DOHH2 (cell line): ENCODE results near the gene KIF7.

ENCODE experiments used
- H3F3A ChIP-seq: fragments of 200-600 bp; sonication (generic), shearing (Covaris generic); 2 replicates; pipeline ENCODE4 v1.6.0; 2016; ENCODE audit warnings: antibody characterized with exemption, mild to moderate bottlenecking; ENCODE audit not compliant: control insufficient read depth, insufficient read depth
- H3K27ac ChIP-seq: fragments of 200-600 bp; sonication (generic); 2 replicates; pipeline ENCODE4 v1.5.1; 2014; ENCODE audit warnings: low read depth, mild to moderate bottlenecking, low read length, moderate library complexity
- H3K27me3 ChIP-seq: fragments of 200-600 bp; sonication (generic); 2 replicates; pipeline ENCODE4 v1.6.1; 2014; ENCODE audit warnings: mild to moderate bottlenecking, low read length, mixed read lengths; ENCODE audit not compliant: control insufficient read depth
- H3K36me3 ChIP-seq: fragments of 200-600 bp; sonication (generic); 2 replicates; pipeline ENCODE4 v1.6.1; 2014; ENCODE audit warnings: mild to moderate bottlenecking, low read length, moderate library complexity, mixed read lengths; ENCODE audit not compliant: control insufficient read depth
- H3K4me1 ChIP-seq: fragments of 200-600 bp; sonication (generic); 2 replicates; pipeline ENCODE4 v1.6.1; 2014; ENCODE audit warnings: mild to moderate bottlenecking, low read length, mixed read lengths; ENCODE audit not compliant: control insufficient read depth
- H3K4me2 ChIP-seq: fragments of 200-600 bp; sonication (generic); 2 replicates; pipeline ENCODE4 v1.6.0; 2014; ENCODE audit warnings: mild to moderate bottlenecking, low read length, moderate library complexity
- H3K4me3 ChIP-seq: fragments of 200-600 bp; sonication (generic); 2 replicates; pipeline ENCODE4 v1.5.1; 2014; ENCODE audit warnings: mild to moderate bottlenecking, low read length, mixed read lengths
- H3K79me2 ChIP-seq: fragments of 200-600 bp; sonication (generic); 2 replicates; pipeline ENCODE4 v1.6.1; 2014; ENCODE audit warnings: mild to moderate bottlenecking, low read length, mixed read lengths; ENCODE audit not compliant: control insufficient read depth
- H3K9me2 ChIP-seq: fragments of 200-600 bp; sonication (generic); replicated peaks from 2 replicates; pipeline ENCODE4 v1.6.1; 2014; ENCODE audit warnings: mild to moderate bottlenecking, low read length, mixed read lengths; ENCODE audit not compliant: control insufficient read depth
- H3K9me3 ChIP-seq: fragments of 200-600 bp; sonication (generic); 2 replicates; pipeline ENCODE4 v1.6.1; 2014; ENCODE audit warnings: antibody characterized with exemption, low read length, mixed read lengths; ENCODE audit not compliant: control insufficient read depth, insufficient read depth
- H4K20me1 ChIP-seq: fragments of 200-600 bp; sonication (generic); 2 replicates; pipeline ENCODE4 v1.6.0; 2014; ENCODE audit warnings: low read depth, mild to moderate bottlenecking, antibody characterized with exemption, low read length, moderate library complexity; ENCODE audit not compliant: control insufficient read depth, insufficient read depth
- EZH2phosphoT487 ChIP-seq: fragments of 200-600 bp; sonication (generic); IDR thresholded peaks from 2 replicates; pipeline ENCODE4 v1.6.1; 2017; ENCODE audit warnings: borderline replicate concordance, mild to moderate bottlenecking, antibody characterized with exemption, low read length, moderate library complexity, mixed read lengths
- TF ChIP-seq, protein P1 (sequence below): fragments of 200-600 bp; sonication (generic); IDR thresholded peaks from one replicate; pipeline ENCODE4 v1.5.1; 2014; ENCODE audit warnings: antibody characterized with exemption, mild to moderate bottlenecking, low read depth, low read length; ENCODE audit not compliant: poor library complexity, severe bottlenecking

Gene KIF7

GRCh38 chr15:89628806-89629715 is 26.2 kb downstream of the KIF7 start:
- no peaks in the 10 kb centered on the region for H3K9me3 ChIP-seq
- H3K4me3 ChIP-seq: no peak overlapping the region
- TF ChIP-seq EZH2phosphoT487: no peak
- TF ChIP-seq, protein P1, sequence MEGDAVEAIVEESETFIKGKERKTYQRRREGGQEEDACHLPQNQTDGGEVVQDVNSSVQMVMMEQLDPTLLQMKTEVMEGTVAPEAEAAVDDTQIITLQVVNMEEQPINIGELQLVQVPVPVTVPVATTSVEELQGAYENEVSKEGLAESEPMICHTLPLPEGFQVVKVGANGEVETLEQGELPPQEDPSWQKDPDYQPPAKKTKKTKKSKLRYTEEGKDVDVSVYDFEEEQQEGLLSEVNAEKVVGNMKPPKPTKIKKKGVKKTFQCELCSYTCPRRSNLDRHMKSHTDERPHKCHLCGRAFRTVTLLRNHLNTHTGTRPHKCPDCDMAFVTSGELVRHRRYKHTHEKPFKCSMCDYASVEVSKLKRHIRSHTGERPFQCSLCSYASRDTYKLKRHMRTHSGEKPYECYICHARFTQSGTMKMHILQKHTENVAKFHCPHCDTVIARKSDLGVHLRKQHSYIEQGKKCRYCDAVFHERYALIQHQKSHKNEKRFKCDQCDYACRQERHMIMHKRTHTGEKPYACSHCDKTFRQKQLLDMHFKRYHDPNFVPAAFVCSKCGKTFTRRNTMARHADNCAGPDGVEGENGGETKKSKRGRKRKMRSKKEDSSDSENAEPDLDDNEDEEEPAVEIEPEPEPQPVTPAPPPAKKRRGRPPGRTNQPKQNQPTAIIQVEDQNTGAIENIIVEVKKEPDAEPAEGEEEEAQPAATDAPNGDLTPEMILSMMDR: no peak
- H3K9me2 ChIP-seq: no peaks in the 10 kb centered on the region
- no peaks in the 10 kb centered on the region for H3K4me1 ChIP-seq
- no peaks in the 10 kb centered on the region for H3F3A ChIP-seq
- H3K79me2 ChIP-seq: no peaks in the 10 kb centered on the region; the same call in 1 of the 2 replicates
- H3K27me3 ChIP-seq: no peaks in the 10 kb centered on the region
- H3K4me2 ChIP-seq: no peak overlapping the region
- H3K36me3 ChIP-seq: peaks cover 79% of the 10 kb centered on the region
- H4K20me1 ChIP-seq: no peaks in the 10 kb centered on the region
- H3K27ac ChIP-seq: no peak overlapping the region

- Histone ChIP-seq H3K36me3 (peaks cover 87% of the 10 kb centered on the region), H3K27ac (no peak overlapping the region)
These were observed 27.0 kb downstream of the KIF7 start for GRCh38 chr15:89628301-89628700.

GRCh38 chr15:89627256-89627970 is 27.9 kb downstream of the KIF7 start:
- H3K79me2 ChIP-seq: no peaks in the 10 kb centered on the region; the same call in 1 of the 2 replicates
- no peaks in the 10 kb centered on the region for H3K9me3 ChIP-seq
- H3K4me1 ChIP-seq: no peaks in the 10 kb centered on the region
- H3K4me2 ChIP-seq: no peak overlapping the region
- H4K20me1 ChIP-seq: no peaks in the 10 kb centered on the region
- no peaks in the 10 kb centered on the region for H3K27me3 ChIP-seq
- H3F3A ChIP-seq: no peaks in the 10 kb centered on the region
- no peak overlapping the region for H3K4me3 ChIP-seq
- TF ChIP-seq EZH2phosphoT487: no peak
- TF ChIP-seq, protein P1: no peak
- no peaks in the 10 kb centered on the region for H3K9me2 ChIP-seq
- H3K27ac ChIP-seq: no peak overlapping the region
- peaks cover 96% of the 10 kb centered on the region for H3K36me3 ChIP-seq

More at GRCh38 chr15:89628301-89628700, 27.0 kb downstream of the KIF7 start:
- Histone ChIP-seq H3K4me2 (no peak overlapping the region), H3F3A (no peaks in the 10 kb centered on the region), H4K20me1 (no peaks in the 10 kb centered on the region), H3K27me3 (no peaks in the 10 kb centered on the region), H3K4me3 (no peak overlapping the region), H3K9me3 (no peaks in the 10 kb centered on the region), H3K79me2 (no peaks in the 10 kb centered on the region; the same call in 1 of the 2 replicates), H3K4me1 (no peaks in the 10 kb centered on the region), H3K9me2 (no peaks in the 10 kb centered on the region)
- TF ChIP-seq EZH2phosphoT487: no peak
- TF ChIP-seq, protein P1: no peak
